CD4-positive, alpha-beta T cell treated with Interleukin-6 for 4 hours (primary cell): ENCODE data around the gene EXPH5.
A peak's percentile ranks its signal among the peaks of the same experiment; 100 is the strongest.
"Not testable (repeated sequence)": the region's sequence is repeated elsewhere in the genome, so short reads cannot be mapped to it uniquely, and the experiment has no call there.

Source experiments
- DNase-seq: peaks from one replicate; pipeline ENCODE4 v3.0.0-alpha.2; 2020; ENCODE audit warnings: mixed read lengths

The EXPH5 gene, protein sequence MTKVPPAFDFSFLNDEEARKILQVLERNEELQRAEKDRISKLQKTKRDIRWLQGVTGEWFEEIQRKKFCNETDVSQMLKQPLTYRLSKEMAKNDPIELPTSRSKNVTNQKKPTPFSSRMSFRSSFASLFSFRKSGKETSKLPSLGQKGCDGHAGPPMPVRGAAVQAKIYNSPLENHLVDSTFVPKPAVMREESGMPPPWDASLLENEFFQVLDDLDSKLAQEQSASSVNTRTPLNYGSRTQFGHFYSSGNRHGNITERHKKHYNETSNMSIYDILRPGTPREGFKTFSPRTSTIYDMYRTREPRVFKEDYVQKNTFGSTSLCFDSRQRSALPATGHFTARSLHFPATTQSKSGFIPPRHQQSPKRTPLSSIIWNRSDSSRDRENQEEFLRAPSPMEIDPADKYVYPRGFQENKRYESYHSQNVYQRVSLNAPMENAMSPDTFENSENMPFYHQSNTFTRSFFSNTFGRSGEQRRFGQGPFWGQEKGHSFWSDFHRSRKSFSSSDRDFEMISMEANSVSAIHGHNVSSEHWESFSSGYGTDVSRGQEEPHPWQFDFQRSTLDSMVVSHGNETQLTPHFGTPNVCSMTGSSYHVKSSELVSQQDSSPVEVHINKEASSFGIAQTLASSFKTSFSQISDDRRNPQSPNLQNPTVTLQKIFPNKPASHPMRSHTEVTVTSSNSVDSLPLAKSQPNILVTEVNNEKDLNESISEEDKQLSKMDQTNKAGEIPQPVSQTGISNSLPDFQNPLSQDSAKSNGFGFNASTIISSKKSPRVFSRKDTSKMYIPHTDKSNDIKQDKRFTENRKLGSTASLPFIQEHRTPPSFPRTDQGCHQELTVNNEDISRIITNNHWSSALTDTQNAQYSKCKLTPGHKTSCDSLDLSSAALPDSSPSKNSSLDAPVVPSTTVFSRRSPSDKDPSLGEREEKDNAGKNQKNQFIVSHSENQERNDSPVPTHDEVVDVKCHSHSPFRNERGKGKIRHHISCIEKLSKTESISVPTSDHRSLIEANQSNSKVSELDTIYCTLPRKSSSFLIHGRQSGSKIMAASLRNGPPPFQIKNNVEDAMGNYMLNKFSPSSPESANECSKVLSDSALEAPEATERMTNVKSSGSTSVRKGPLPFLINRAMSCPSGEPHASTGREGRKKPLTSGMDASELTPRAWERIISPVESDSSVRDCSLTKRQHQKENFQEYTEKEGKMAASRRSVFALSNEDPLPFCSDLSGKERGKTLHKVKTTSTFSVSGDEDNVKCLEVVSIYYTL (N-terminal part only)

GRCh38 chr11:108593214-108593922, at the start of gene EXPH5:
Gene EXPH5 (minus strand): TSS chr11:108593768. CDS start chr11:108593536, 232 bp downstream.
- DNase-seq, result peak; percentile 96

DNA sequence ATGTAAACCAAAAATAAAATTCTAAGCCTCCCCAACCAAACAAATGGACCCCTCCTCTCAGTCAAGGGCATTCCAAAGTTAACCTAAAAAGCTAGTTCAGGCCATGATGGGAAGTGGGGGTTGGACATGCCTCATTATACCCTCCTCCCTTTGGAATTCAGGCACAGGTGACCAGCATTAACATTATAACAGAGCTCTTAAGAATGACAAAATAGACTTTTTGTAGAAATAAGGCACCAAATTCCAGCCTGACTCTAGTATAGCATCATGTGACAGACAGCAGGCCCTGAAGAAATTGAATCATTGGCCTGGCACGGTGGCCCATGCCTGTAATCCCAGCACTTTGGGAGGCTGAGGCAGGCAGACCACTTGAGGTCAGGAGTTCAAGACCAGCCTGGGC, 48.2 kb upstream of the EXPH5 start:
- DNase-seq, result not testable (repeated sequence)

GRCh38 chr11:108639146-108639545, 45.6 kb upstream of the EXPH5 start:
- no peak for DNase-seq

DNA sequence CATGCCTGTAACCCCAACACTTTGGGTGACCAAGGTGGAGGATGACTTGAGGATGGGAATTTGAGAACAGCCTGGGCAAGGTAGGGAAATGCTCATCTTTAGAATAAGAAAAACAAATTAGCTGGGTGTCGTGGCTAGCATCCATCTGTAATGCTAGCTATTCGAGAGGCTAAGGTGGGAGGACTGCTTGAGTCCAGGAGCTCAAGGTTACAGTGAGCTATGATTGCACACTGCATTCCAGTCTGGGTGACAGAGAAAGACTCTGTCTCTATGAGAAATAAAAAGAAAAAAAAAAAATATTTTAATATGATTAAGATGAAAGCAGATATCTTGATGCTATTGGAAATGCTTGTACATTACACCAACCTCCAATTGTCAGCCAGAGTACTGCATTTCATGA, 42.7 kb upstream of the EXPH5 start:
- DNase-seq, result no peak

- no peak for DNase-seq
These were observed 41.5 kb upstream of the EXPH5 start for GRCh38 chr11:108635106-108635505.

GRCh38 chr11:108632041-108632704, 38.6 kb upstream of the EXPH5 start:
- no peak for DNase-seq

DNA sequence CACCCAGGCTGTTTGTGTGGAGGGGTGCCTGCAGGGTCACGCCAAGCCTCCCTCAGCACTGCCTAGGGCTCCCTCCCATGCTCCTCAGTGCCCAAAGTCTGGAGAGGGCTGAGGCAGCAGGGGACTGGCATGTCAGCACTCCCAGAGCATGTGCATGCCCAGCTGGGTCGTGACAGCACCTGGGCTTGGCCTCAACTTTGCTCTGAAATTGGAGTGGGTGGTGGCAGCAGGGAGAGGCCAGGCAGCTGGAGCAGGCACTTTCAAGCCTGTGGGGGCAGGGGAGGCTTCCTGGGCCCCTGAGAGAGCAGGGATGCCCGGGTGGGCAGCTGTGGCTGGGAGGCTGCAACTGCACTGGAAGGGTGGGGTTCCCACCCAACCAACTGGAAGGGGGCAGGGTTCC, 35.7 kb upstream of the EXPH5 start:
- no peak for DNase-seq

GRCh38 chr11:108628812-108629211, 35.2 kb upstream of the EXPH5 start:
- DNase-seq, result no peak

DNA sequence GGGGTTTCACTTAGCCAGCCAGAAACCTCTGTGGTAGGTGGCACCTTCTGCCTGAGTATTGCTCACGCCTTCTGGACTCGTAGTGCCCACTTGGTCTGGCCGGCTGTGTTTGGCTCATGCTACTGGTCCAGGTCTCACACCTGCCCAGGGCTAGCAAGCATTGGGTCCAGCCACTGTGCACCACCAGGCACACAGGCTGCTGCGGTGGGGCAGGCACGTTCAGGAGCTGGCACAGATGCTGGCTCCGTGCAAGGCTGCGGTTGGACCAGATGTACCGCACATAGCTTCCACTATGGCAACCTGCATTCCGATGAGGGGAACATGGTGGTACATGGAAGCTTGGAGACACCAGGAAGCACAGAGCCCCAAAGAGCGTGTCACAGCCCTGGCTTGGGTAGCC, 34.8 kb upstream of the EXPH5 start:
- no peak for DNase-seq

DNA sequence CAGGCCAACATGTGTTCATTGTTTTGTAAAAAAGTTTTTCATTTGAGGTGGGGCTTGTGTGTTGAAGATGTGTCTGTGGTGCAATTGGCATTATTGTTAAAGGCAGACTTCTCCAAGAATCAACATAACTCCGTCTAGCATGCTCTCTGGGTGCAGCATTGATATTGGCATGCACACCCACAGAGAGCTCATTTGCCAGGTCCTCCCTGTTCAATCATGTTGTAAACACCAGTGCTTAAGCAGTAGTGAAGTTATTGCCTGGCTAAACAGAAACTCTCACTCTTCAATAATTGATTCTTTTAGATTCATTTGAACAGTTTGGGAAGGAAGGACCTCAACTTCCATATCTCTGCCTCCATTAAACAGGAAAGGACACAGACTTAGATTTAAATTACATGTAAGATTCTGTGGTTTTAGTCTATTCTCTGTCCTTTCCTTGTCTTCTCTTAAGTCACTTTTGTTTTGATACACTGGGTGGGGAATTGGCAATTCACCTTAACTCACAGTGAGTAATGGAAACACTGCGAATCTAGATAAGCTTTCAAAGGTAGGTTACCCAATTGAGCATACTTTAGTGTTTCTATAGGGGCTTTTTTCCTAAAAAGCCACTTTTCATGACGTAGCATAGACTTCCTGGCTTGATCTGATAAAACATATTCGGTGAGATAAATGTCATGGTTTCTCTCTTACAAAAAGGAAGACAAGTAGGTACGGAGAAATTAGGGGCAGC, 30.8 kb upstream of the EXPH5 start:
- no peak for DNase-seq

DNA sequence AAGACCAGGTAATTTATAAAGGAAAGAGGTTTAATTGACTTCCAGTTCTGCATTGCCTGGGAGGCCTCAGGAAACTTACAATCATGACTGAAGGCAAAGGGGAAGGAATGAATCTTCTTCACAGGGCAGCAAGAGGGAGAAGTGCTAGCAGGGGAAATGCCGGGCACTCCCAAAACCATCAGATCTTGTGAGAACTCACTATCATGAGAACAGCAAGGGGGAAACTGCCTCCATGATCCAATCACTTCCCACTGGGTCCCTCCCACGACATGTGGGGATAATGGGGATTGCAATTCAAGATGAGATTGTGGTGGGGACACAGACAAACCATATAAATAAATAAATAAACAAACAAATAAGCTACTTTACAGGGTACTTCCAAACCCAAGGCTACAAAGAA, 28.8 kb upstream of the EXPH5 start:
- no peak for DNase-seq

DNA sequence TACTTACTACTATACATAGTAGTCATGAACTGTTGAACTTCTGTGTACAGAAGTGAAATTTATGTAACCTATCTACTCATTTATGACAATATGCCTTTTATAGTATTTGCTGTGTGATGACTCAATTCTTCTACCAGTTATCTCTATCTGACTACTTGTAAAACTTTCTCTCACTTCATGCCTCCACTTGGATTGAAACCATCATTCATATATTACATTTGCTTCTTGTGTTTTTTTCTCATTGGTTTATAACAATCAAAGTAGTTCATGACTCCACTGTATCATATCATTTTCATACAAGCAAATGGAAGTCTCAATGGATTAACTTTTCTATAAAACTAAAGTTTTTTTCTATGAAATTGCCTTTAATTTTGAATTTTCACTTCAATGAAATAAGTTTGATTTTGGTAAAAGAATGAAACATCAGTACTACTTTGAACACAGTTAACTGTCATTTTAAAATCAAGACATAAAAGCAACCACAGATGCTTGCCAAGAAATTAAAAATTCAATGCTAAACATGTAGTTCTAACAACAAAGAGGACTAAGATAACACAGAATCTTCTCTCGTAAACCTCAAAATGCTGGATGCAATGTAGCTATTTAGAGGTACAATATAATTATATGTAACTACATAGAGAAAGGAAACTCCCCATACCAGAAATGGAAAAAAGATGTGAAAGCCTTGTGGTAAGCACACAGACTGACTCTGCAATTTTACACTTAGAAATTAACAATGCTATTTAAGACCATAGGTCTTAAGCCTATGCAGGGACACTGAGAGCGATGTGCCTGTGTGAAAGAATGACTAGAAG, 27.6 kb upstream of the EXPH5 start:
- DNase-seq, result no peak

GRCh38 chr11:108618529-108618928, 25.0 kb upstream of the EXPH5 start:
- no peak for DNase-seq

GRCh38 chr11:108617055-108617454, 23.5 kb upstream of the EXPH5 start:
- DNase-seq, result no peak

GRCh38 chr11:108616549-108616948, 23.0 kb upstream of the EXPH5 start:
- DNase-seq, result no peak

GRCh38 chr11:108614086-108614485, 20.5 kb upstream of the EXPH5 start:
- DNase-seq, result no peak

DNA sequence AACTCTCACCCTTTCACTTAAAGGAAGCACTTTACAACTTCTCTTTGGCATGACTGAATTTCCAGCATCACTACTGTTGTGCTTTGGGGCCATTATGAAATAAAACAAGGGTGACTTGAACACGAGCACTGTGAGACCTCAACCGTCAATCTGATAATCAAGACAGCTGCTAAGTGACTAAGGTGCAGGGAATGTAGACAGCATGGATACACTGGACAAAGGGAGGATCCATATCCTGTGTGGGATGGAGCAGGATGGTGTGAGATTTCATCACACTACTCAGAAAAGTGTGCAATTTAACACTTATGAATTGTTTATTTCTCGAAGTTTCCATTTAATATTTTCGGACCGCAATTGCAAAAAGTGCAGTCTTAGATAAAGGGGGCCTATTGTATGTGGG, 16.1 kb upstream of the EXPH5 start:
- DNase-seq, result no peak

GRCh38 chr11:108608548-108608947, 15.0 kb upstream of the EXPH5 start:
- DNase-seq, result no peak

- DNase-seq, result no peak
These were observed 13.1 kb upstream of the EXPH5 start for GRCh38 chr11:108606495-108607160.

DNA sequence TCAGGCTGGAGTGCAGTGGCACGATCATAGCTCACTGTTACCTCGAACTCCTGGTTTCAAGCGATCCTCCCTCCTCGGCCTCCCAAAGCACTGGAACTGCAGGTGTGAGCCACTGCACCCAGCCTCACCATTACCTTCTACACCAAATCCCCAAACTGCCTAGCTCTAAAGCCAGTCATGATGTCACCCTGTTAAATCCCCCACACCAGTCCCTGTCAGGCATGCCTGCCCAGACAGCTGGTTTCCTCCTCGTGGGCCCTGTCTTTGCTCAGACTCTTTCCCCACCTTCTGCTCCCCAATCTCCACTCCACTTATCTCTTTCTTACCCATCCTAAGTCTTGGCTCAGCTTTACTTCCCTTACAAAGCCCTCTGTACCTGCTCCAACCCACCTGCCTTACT, 12.5 kb upstream of the EXPH5 start:
- DNase-seq, result no peak
